SK-N-SH (cell line): ENCODE results near the gene UFSP1. TPM values are rescaled to one million over a fixed set of nuclear protein-coding genes. Genes with fewer than 3 reads are reported as not detected.

Source experiments
- CTCF ChIA-PET: fragments of 300-600, 350-600 bp; formaldehyde crosslinking; extraction: SDS; loops from one replicate; lab custom pipeline; 2021; lab: Yijun Ruan, JAX
- POLR2A ChIA-PET: fragments of 350-600 bp; sonication (Branson Sonifier 250); formaldehyde crosslinking; extraction: SDS; loops from one replicate; lab custom pipeline; 2020; ENCODE audit warnings: antibody characterized with exemption, inconsistent platforms; lab: Yijun Ruan, JAX
- DNase-seq: peaks from one replicate; pipeline ENCODE4 v3.0.0; 2012
- H2AFZ ChIP-seq: fragments of 200-600 bp; sonication (generic); 2 replicates; pipeline ENCODE4 v1.8.1; 2016; ENCODE audit warnings: antibody characterized with exemption, mild to moderate bottlenecking, low read depth
- H3F3A ChIP-seq: fragments of 200-600 bp; sonication (generic); replicated peaks from 2 replicates; pipeline ENCODE3; 2016; ENCODE audit warnings: antibody characterized with exemption, mild to moderate bottlenecking; ENCODE audit not compliant: insufficient read depth
- H3K27ac ChIP-seq, 2 experiments: fragments of 200-500 bp in 1 of 2; fragments of 200-600 bp in 1 of 2; sonication (Bioruptor generic) in 1 of 2; sonication (generic), shearing (Covaris generic) in 1 of 2; 2 replicates each; pipeline versions ENCODE4 v1.5.1 to v1.6.1; 2014 to 2016; ENCODE audit warnings: low read depth in 2 of 2, inconsistent platforms in 1 of 2, low read length in 1 of 2, mild to moderate bottlenecking in 1 of 2, mixed read lengths in 1 of 2
- H3K27me3 ChIP-seq: fragments of 200-600 bp; sonication (generic), shearing (Covaris generic); 2 replicates; pipeline ENCODE4 v1.6.1; 2016; ENCODE audit warnings: mixed run types; ENCODE audit not compliant: insufficient read depth
- H3K36me3 ChIP-seq, 2 experiments: fragments of 200-500 bp in 1 of 2; fragments of 200-600 bp in 1 of 2; sonication (Bioruptor generic) in 1 of 2; sonication (generic) in 1 of 2; replicated peaks in 1 of 2; 2 replicates each; pipeline versions ENCODE3 to v1.5.1; 2014 to 2016; ENCODE audit warnings: low read length in 1 of 2, mild to moderate bottlenecking in 1 of 2; ENCODE audit not compliant: insufficient read depth in 2 of 2, control insufficient read depth in 1 of 2
- H3K4me1 ChIP-seq, 2 experiments: fragments of 200-500 bp in 1 of 2; fragments of 200-600 bp in 1 of 2; sonication (Bioruptor generic) in 1 of 2; sonication (generic), shearing (Covaris generic) in 1 of 2; 2 replicates each; pipeline versions ENCODE4 v1.5.1 to v1.6.1; 2014 to 2016; ENCODE audit warnings: low read depth in 1 of 2, low read length in 1 of 2, mixed run types in 1 of 2; ENCODE audit not compliant: insufficient read depth in 2 of 2, control insufficient read depth in 1 of 2
- H3K4me2 ChIP-seq: fragments of 200-600 bp; sonication (generic), shearing (Covaris generic); 2 replicates; pipeline ENCODE4 v1.6.1; 2017; ENCODE audit warnings: mixed run types
- H3K4me3 ChIP-seq, 2 experiments: fragments of 200-500 bp in 1 of 2; fragments of 200-600 bp in 1 of 2; sonication (Bioruptor generic) in 1 of 2; sonication (generic), shearing (Covaris generic) in 1 of 2; 2 replicates each; pipeline versions ENCODE4 v1.5.1 to v1.8.1; 2014 to 2016; ENCODE audit warnings: low read depth in 2 of 2, inconsistent platforms in 1 of 2, low read length in 1 of 2, mild to moderate bottlenecking in 1 of 2, mixed read lengths in 1 of 2, moderate library complexity in 1 of 2
- H3K79me2 ChIP-seq: fragments of 200-600 bp; sonication (generic); 2 replicates; pipeline ENCODE4 v1.8.1; 2017; ENCODE audit warnings: mild to moderate bottlenecking; ENCODE audit not compliant: insufficient read depth
- H3K9ac ChIP-seq: fragments of 200-600 bp; sonication (generic); 2 replicates; pipeline ENCODE4 v1.6.1; 2017; ENCODE audit warnings: mixed run types
- H3K9me2 ChIP-seq: fragments of 200-600 bp; sonication (generic); 2 replicates; pipeline ENCODE4 v1.6.1; 2017; ENCODE audit warnings: mixed run types
- H3K9me3 ChIP-seq: fragments of 200-600 bp; sonication (generic); 2 replicates; pipeline ENCODE4 v1.6.1; 2017; ENCODE audit warnings: mixed run types, mild to moderate bottlenecking, moderate library complexity
- H4K20me1 ChIP-seq: fragments of 200-600 bp; sonication (generic); 2 replicates; pipeline ENCODE4 v1.6.1; 2017; ENCODE audit warnings: mild to moderate bottlenecking, mixed run types; ENCODE audit not compliant: insufficient read depth
- EP300 ChIP-seq, 2 experiments: IDR thresholded peaks; 2 replicates each; pipeline versions ENCODE4 v1.4.0 to v1.6.1; 2012; ENCODE audit warnings: borderline replicate concordance in 1 of 2, low read depth in 1 of 2, low read length in 1 of 2
- FOSL2 ChIP-seq: IDR thresholded peaks from 2 replicates; pipeline ENCODE4 v1.4.0; 2012; ENCODE audit warnings: low read depth, mild to moderate bottlenecking, moderate library complexity, borderline replicate concordance
- JUND ChIP-seq: IDR thresholded peaks from 2 replicates; pipeline ENCODE4 v1.4.0; 2012
- MXI1 ChIP-seq: IDR thresholded peaks from 2 replicates; pipeline ENCODE4 v1.6.1; 2012; ENCODE audit warnings: mild to moderate bottlenecking, low read depth, low read length, improper control_type of control experiment
- NFIC ChIP-seq: IDR thresholded peaks from 2 replicates; pipeline ENCODE4 v1.4.0; 2012; ENCODE audit warnings: borderline replicate concordance
- RCOR1 ChIP-seq: fragments of 150-350 bp; IDR thresholded peaks from 2 replicates; pipeline ENCODE4 v1.6.1; 2017; ENCODE audit warnings: antibody characterized with exemption, low read length
- WGBS: methylation state at CpG from one replicate; pipeline ENCODE4 v1.1.6; 2017; ENCODE audit warnings: low lambda C conversion rate; 5-methylcytosine and 5-hydroxymethylcytosine counted together
- polyA plus RNA-seq, 3 experiments: library from polyadenylated mRNA; depleted of rRNA; stranded (reverse); fragments of >200 nt; gene quantifications; 2 replicates each; pipeline ENCODE4 v1.2.3, GENCODE V29; 2012

The UFSP1 gene
- polyA plus RNA-seq, 1 of the 3 experiments (the other 2 are of a cell fraction): 4.5 TPM

DNA sequence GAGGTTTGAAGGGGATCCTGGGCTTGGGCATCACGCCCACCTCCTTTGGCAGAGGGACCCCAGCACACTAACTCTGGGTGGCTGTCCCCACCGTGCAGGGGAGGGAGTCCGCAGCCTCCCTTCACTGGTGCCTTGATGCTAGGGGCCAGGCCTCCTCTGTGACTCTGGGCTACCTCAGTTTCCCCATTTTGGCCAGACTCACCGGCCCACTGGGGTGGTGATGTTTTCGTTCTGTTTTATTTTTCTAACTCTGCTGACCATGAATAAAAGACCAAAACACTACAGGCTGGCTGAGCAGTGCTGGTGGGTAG, 22.8 kb downstream of the UFSP1 start (continued):
- TF ChIP-seq JUND (no peak), NFIC (no peak)

DNA sequence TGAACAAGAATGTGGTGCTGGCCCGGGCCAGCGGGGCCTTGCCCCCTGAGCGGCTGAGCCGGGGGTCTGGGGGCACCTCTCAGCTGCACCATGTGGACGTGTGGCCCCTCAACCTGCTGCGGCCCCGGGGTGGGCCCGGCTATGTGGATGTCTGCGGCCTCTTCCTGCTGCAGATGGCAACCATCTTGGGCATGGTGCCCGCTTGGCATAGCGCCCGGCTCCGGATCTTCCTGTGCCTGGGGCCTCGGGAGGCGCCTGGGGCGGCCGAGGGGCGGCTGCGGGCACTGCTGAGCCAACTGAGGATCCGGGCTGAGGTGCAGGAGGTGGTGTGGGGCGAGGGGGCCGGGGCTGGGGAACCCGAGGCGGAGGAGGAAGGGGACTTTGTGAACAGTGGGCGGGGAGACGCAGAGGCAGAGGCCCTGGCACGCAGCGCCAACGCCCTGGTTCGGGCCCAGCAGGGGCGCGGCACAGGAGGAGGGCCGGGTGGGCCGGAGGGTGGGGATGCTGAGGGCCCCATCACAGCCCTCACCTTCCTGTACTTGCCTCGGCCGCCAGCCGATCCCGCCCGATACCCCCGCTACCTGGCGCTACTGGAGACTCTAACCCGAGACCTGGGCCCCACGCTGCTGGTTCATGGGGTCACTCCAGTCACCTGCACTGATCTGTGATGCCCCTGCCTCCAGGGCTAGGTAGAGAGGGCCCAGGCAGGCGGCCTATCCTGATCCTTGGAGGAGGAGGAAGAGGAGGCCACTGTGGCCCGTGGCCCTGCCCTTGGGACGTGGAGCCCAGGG, 23.4 kb downstream of the UFSP1 start:
- CTCF ChIA-PET: interaction anchor here (1.1 kb wide), 1 partner anchor 14 kb away, joined by 9 read pairs; the partner anchor contains the start of gene SLC12A9
- Histone ChIP-seq H3K36me3 (peaks cover 12 to 13% of the 10 kb centered on the region in 2 experiments), H3K9me3 (no peaks in the 10 kb centered on the region), H3K79me2 (no peaks in the 10 kb centered on the region), H3K4me2 (peak overlapping the region; percentile 25; the same call in 1 of the 2 replicates), H3K9me2 (no peaks in the 10 kb centered on the region), H3F3A (peaks cover 22% of the 10 kb centered on the region), H3K4me1 (peaks cover 2 to 19% of the 10 kb centered on the region in 2 experiments; a peak in 3 of 4 replicates), H3K9ac (peak overlapping the region; percentile 31; the same call in 1 of the 2 replicates), H3K27me3 (no peaks in the 10 kb centered on the region), H4K20me1 (no peaks in the 10 kb centered on the region), H3K4me3 (no peak overlapping the region), H2AFZ (peak overlapping the region; percentile 0; the same call in 1 of the 2 replicates), H3K27ac (peak overlapping the region in 1 of 2 experiments; percentile 43; a peak in 1 of 4 replicates)
- 86% methylated on average over 37 of the region's 46 CpGs for WGBS
- no peak for TF ChIP-seq RCOR1
- TF ChIP-seq NFIC: peak; percentile 82
- TF ChIP-seq EP300 (IDR thresholded peaks at IDR 0.05; ENCODE audit: borderline replicate concordance in 1 of 2, low read depth in 1 of 2, low read length in 1 of 2): no peak
- POLR2A ChIA-PET: interaction anchor here (1.1 kb wide), 1 partner anchor 9 kb away, joined by 5 read pairs; the partner anchor contains the start of gene SRRT
- DNase-seq: peak; percentile 63

DNA sequence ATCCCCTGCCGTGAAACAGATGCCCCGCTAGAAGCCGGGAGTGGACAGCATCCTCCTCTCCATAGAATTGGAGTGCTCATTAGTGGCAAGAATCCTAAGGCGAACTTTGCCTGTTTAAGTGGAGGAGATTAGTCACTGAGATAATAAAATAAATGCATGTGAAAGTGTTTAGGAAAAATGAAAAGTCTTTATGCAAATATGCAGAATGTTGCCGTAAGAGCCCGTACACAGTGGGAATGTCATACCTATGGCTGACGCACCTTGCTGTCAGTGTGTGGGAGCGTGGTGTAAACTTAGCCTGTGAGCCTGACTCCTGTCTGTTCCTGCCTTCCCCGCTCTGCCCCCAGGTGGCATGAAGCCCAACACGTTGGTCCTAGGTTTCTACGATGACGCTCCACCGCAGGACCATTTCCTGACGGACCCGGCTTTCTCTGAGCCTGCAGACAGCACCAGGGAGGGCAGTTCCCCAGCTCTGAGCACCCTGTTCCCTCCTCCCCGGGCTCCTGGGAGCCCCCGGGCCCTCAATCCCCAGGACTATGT, 24.1 kb downstream of the UFSP1 start:
- H3K9me3 ChIP-seq: no peaks in the 10 kb centered on the region
- H3K4me2 ChIP-seq: no peak overlapping the region
- H3K27ac ChIP-seq: no peak overlapping the region
- DNase-seq: peak; percentile 39
- H4K20me1 ChIP-seq: no peaks in the 10 kb centered on the region
- no peaks in the 10 kb centered on the region for H3K9me2 ChIP-seq
- peaks cover 18 to 19% of the 10 kb centered on the region in 2 experiments for H3K36me3 ChIP-seq
- H3K9ac ChIP-seq: no peak overlapping the region
- peaks cover 2 to 19% of the 10 kb centered on the region in 2 experiments; a peak in 3 of 4 replicates for H3K4me1 ChIP-seq
- H3K27me3 ChIP-seq: no peaks in the 10 kb centered on the region
- 87% methylated on average over 17 of the region's 17 CpGs for WGBS
- no peak overlapping the region for H3K4me3 ChIP-seq
- H3F3A ChIP-seq: peaks cover 18% of the 10 kb centered on the region
- TF ChIP-seq FOSL2: no peak
- TF ChIP-seq MXI1: no peak
- TF ChIP-seq, all 33 proteins: peak for 0
- ChIA-PET POLR2A (interaction anchor here (0.6 to 1.1 kb wide), 2 partner anchors 9 to 1549 kb away, joined by 3 to 5 read pairs; partner anchors contain the start of gene SRRT), CTCF (interaction anchor here (1.1 to 2.4 kb wide), 3 partner anchors 11 to 193 kb away, joined by 3 to 13 read pairs (median 3); partner anchors contain the start of gene SLC12A9)
- Histone ChIP-seq H2AFZ (no peak overlapping the region), H3K79me2 (no peaks in the 10 kb centered on the region)
